Sigmoid colon (tissue), 4 donors: ENCODE measurements around the gene HERPUD1.

Source experiments
- CTCF ChIP-seq, 4 experiments: fragments of 450-650 bp in 3 of 4; fragments of 200-600 bp in 1 of 4; IDR thresholded peaks; one replicate each; pipeline ENCODE4 v1.5.1; 2016 to 2019; ENCODE audit warnings: antibody characterized with exemption in 4 of 4, mild to moderate bottlenecking in 3 of 4, moderate library complexity in 2 of 4
- POLR2A ChIP-seq, 2 donors: fragments of 450-650 bp; IDR thresholded peaks; one replicate each; pipeline ENCODE4 v1.6.1; 2016; ENCODE audit warnings: antibody characterized with exemption in 2 of 2, mild to moderate bottlenecking in 2 of 2, moderate library complexity in 2 of 2
- POLR2AphosphoS5 ChIP-seq, 4 donors: sonication (generic); formaldehyde crosslinking; IDR thresholded peaks; one replicate each; pipeline ENCODE4 v1.6.1; 2017; ENCODE audit warnings: antibody characterized with exemption in 4 of 4

GRCh38 chr16:56912746-56913708 lies 18.9 kb upstream of the HERPUD1 start:
- TF ChIP-seq POLR2A (IDR thresholded peaks at IDR 0.05), result no peak
- no peak for TF ChIP-seq CTCF (IDR thresholded peaks at IDR 0.05)
- TF ChIP-seq POLR2AphosphoS5 (IDR thresholded peaks at IDR 0.05), result no peak
